GM20000 (cell line): ENCODE measurements around the gene ZNF341.

ENCODE experiments used
- DNase-seq: peaks from one replicate; pipeline ENCODE4 v3.0.0; 2012; ENCODE audit warnings: low spot score
- TF ChIP-seq, protein P1 (sequence below): IDR thresholded peaks from 2 replicates; pipeline ENCODE4 v1.5.1; 2012; ENCODE audit warnings: mild to moderate bottlenecking, control low read depth; ENCODE audit errors: extremely low read depth, missing control alignments

ZNF341 gene

GRCh38 chr20:33827634-33828325 is 96.0 kb downstream of the ZNF341 start:
- DNase-seq = no peak
- TF ChIP-seq, protein P1, sequence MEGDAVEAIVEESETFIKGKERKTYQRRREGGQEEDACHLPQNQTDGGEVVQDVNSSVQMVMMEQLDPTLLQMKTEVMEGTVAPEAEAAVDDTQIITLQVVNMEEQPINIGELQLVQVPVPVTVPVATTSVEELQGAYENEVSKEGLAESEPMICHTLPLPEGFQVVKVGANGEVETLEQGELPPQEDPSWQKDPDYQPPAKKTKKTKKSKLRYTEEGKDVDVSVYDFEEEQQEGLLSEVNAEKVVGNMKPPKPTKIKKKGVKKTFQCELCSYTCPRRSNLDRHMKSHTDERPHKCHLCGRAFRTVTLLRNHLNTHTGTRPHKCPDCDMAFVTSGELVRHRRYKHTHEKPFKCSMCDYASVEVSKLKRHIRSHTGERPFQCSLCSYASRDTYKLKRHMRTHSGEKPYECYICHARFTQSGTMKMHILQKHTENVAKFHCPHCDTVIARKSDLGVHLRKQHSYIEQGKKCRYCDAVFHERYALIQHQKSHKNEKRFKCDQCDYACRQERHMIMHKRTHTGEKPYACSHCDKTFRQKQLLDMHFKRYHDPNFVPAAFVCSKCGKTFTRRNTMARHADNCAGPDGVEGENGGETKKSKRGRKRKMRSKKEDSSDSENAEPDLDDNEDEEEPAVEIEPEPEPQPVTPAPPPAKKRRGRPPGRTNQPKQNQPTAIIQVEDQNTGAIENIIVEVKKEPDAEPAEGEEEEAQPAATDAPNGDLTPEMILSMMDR = no peak

GRCh38 chr20:33828326-33828844 is 96.6 kb downstream of the ZNF341 start:
- no peak for DNase-seq
- TF ChIP-seq, protein P1 = no peak

DNA sequence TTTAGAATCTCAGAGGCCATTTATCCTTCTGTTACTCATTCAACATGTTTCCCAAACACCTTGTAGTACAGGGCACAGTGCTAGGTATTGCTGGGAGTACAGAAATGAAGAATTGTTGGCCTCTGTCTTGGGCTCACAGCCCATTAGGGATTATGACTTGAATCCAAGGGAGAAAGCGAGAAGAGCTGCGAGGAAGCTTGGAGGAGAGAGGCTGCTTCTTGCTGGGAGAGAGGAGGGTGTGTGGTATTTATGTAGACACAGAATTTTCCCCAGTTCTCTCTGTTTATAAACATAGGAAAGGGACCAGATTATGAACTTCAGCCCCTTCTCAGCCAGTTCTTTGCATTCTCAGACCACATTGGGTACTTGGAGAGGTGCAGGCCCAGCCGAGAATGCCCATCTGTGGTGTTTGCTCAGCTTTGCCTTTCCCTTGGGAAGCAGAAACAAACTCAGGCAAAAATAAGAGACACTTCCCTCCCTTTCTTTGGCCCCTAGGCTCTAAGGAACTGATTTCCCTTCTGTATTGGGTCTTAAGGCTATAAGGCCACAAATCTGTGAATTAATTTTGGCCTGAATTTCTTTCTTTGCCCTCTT is 97.3 kb downstream of the ZNF341 start:
- TF ChIP-seq, protein P1 = no peak
- DNase-seq = no peak

GRCh38 chr20:33829636-33830035 is 97.8 kb downstream of the ZNF341 start:
- TF ChIP-seq, protein P1 = no peak

DNA sequence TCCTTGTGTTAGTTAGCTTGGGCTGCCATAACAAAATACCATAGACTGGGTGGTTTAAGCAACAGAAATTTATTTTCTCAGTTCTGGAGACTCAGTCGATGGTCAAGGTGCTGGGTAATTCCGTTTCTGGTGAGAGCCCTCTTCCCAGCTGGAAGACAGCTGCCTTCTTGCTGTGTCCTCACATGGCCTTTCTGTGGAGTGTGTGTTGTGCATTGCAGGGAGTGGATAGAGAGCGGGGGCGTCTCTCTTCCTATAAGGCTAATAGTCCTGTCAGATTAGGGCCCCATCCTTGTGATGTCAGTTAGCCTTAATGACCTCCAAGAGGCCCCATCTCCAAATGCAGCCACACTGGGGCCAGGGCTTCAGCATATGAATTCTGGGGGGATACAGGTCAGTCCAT is 98.6 kb downstream of the ZNF341 start:
- DNase-seq = no peak

More at GRCh38 chr20:33829636-33830035, 97.8 kb downstream of the ZNF341 start:
- DNase-seq = no peak

GRCh38 chr20:33832103-33832804 is 100.5 kb downstream of the ZNF341 start:
- TF ChIP-seq, protein P1 = no peak
- DNase-seq = no peak

More for the DNA sequence above, 98.6 kb downstream of the ZNF341 start:
- TF ChIP-seq, protein P1 = no peak

DNA sequence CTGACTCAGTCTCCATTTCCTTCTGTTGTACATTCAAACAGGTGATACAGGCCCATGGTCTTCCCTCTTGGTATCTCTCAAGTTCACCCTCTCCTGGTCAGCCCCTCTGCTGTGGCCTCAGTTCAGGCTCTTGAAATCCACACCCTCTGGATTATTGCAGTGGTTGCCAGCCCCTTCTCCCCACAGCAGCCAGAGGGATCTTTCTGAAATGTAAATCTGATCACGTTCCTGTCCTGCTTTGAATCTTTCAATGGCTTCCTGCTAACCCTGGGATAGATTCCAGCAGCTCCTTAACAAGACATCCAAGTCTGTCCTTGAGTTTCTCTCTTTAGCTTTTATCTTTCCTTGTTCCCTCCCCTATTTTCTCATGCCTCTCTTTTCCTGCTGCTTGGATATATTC is 101.5 kb downstream of the ZNF341 start:
- no peak for DNase-seq
- TF ChIP-seq, protein P1 = no peak
